K562 (cell line): ENCODE data around the gene ADM2. TPM values are rescaled to one million over a fixed set of nuclear protein-coding genes. Genes with fewer than 3 reads are reported as not detected.

ENCODE experiments used
- ERF ChIP-seq: fragments of 450-650 bp; formaldehyde crosslinking; IDR thresholded peaks from 2 replicates; pipeline ENCODE4 v1.4.0; 2020; ENCODE audit warnings: mild to moderate bottlenecking, mixed read lengths
- FOXA3 ChIP-seq, 2 experiments: fragments of 450-650 bp in 1 of 2; sonication (generic) in 1 of 2; formaldehyde crosslinking; IDR thresholded peaks in 1 of 2; conservative IDR thresholded peaks in 1 of 2; 2 replicates each; pipeline versions ENCODE4 v1.4.0 to v1.8.0; 2020 to 2022; ENCODE audit warnings: mild to moderate bottlenecking in 2 of 2, missing genetic modification reagents in 1 of 2
- MECOM ChIP-seq: fragments of 250-450 bp; sonication (Bioruptor Pico); IDR thresholded peaks from 2 replicates; pipeline ENCODE4 v1.8.0; 2022; ENCODE audit warnings: inconsistent platforms
- PREB ChIP-seq: sonication (generic); formaldehyde crosslinking; IDR thresholded peaks from 2 replicates; pipeline ENCODE4 v1.8.1; 2023; ENCODE audit warnings: mild to moderate bottlenecking, missing genetic modification reagents
- PTBP1 ChIP-seq: fragments of 200-400 bp; formaldehyde crosslinking; IDR thresholded peaks from 2 replicates; pipeline ENCODE4 v1.6.1; 2017; ENCODE audit warnings: low read depth, low read length
- SAP30 ChIP-seq: fragments of 200-600 bp; sonication (generic); IDR thresholded peaks from 2 replicates; pipeline ENCODE4 v1.6.1; 2012; ENCODE audit warnings: borderline replicate concordance, low read depth, mild to moderate bottlenecking, moderate library complexity, low read length, control low read depth, inconsistent platforms; ENCODE audit not compliant: insufficient read depth, poor library complexity, severe bottlenecking
- SNRNP70 ChIP-seq: fragments of 200-400 bp; formaldehyde crosslinking; optimal IDR thresholded peaks from 2 replicates; pipeline ENCODE3; 2017; ENCODE audit warnings: low read depth, low read length
- YY1 ChIP-seq, 3 experiments: IDR thresholded peaks; 2 replicates each; pipeline ENCODE4 v1.6.1; 2011; ENCODE audit warnings: low read length in 2 of 3, mild to moderate bottlenecking in 2 of 3, moderate library complexity in 2 of 3, borderline replicate concordance in 1 of 3, control low read depth in 1 of 3, low read depth in 1 of 3; ENCODE audit not compliant: insufficient read depth in 3 of 3, insufficient replicate concordance in 2 of 3, control insufficient read depth in 1 of 3, insufficient read length in 1 of 3; ENCODE audit errors: extremely low read depth in 1 of 3
- ZBTB9 ChIP-seq: fragments of 450-650 bp; formaldehyde crosslinking; IDR thresholded peaks from 2 replicates; pipeline ENCODE4 v1.4.0; 2020; ENCODE audit warnings: mild to moderate bottlenecking, moderate library complexity
- ZFPM2 ChIP-seq: fragments of 250-450 bp; sonication (Bioruptor Pico); IDR thresholded peaks from 2 replicates; pipeline ENCODE4 v1.5.1; 2022; ENCODE audit warnings: mild to moderate bottlenecking
- ZNF449 ChIP-seq: fragments of 250-450 bp; sonication (Bioruptor Pico); IDR thresholded peaks from 2 replicates; pipeline ENCODE4 v1.8.0; 2022; ENCODE audit warnings: moderate library complexity, mild to moderate bottlenecking, inconsistent platforms
- polyA plus RNA-seq, 8 experiments: library from polyadenylated mRNA; depleted of rRNA in 4 of 8; stranded (reverse) in 5 of 8; unstranded in 3 of 8; fragments of >200 nt; fragmentation: Nextera tagmentation in 2 of 8; fragmentation: Illumina TruSeq in 1 of 8; extraction: Ambion mirVana in 2 of 8; extraction: Trizol in 1 of 8; gene quantifications; 2 replicates each; pipeline versions ENCODE4 v1.2.1 to v1.2.3, GENCODE V29; 2011 to 2014; ENCODE audit warnings: inconsistent platforms in 1 of 8, missing spikeins in 1 of 8
- total RNA-seq, 7 experiments: library from RNA; depleted of rRNA in 6 of 7; stranded (reverse); fragments of >200 nt in 6 of 7; fragmentation: Illumina TruSeq in 2 of 7; extraction: Trizol in 2 of 7; gene quantifications; 2 replicates each; pipeline versions ENCODE4 v1.2.1 to v1.2.3, GENCODE V29; 2011 to 2021; ENCODE audit warnings: low replicate concordance in 1 of 7
- TF ChIP-seq, protein P1 (sequence below): IDR thresholded peaks from 2 replicates; pipeline ENCODE4 v1.6.1; 2014; ENCODE audit warnings: antibody characterized with exemption
- TF ChIP-seq, protein P2 (sequence below): conservative IDR thresholded peaks from 2 replicates; pipeline ENCODE4 v1.6.1; 2011; ENCODE audit warnings: low read depth, mild to moderate bottlenecking, low read length; ENCODE audit not compliant: control insufficient read depth
- TF ChIP-seq, protein P3 (sequence below): sonication (generic); formaldehyde crosslinking; IDR thresholded peaks from 2 replicates; pipeline ENCODE4 v1.8.1; 2023; ENCODE audit warnings: missing genetic modification reagents, mild to moderate bottlenecking, borderline replicate concordance

ADM2 gene
- total and polyA plus RNA-seq, 9 of the 15 experiments (the other 6 are each of a cell fraction or from before 2014, with no cell fraction given): 0.11 to 5.1 (median 0.38) TPM

DNA sequence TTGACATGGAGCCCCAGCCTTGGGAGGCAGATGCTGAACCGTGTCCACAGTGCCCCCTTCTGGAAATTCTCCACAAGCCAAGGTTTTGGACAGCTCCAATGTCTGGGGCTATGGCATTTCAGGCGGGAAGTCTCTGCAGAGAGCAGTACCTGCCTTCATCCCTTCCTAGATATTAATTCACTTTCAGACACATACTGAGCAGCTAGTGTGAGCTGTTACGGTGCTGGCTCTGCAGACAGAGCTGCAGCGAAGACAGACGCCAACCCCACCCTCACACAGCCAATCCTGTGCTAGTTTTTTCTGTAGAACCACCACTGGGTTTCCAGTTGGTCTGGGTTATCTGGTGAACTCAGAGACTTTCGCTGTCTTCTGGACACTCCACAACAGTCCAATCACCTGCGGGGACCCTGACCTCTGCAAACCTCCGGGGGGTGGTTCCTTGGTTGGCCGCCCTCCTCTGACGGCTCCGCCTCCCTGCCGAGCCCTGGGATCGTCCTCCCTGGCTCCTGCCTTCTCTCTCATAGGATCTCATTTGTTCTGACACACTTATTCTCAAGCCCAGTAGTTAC lies 17.1 kb downstream of the ADM2 start (continued):
- TF ChIP-seq ZBTB9 (CRISPR knock-in tag) (no peak), ERF (no peak), SAP30 (no peak), ZFPM2 (no peak), MECOM (CRISPR knock-in tag) (no peak), FOXA3 (CRISPR knock-in tag; conservative IDR thresholded peaks at IDR 0.05 in 1 of 2, IDR thresholded peaks at IDR 0.05 in 1 of 2) (no peak), SNRNP70 (no peak), PTBP1 (no peak), PREB (CRISPR knock-in tag) (no peak), YY1 (IDR thresholded peaks at IDR 0.05; ENCODE audit: borderline replicate concordance in 1 of 3, control insufficient read depth in 1 of 3, extremely low read depth in 1 of 3, insufficient read depth in 3 of 3, insufficient read length in 1 of 3, insufficient replicate concordance in 2 of 3, low read depth in 1 of 3, low read length in 2 of 3) (peak in 1 of 3 experiments; percentile 46), ZNF449 (CRISPR knock-in tag) (no peak)
- TF ChIP-seq, protein P1, sequence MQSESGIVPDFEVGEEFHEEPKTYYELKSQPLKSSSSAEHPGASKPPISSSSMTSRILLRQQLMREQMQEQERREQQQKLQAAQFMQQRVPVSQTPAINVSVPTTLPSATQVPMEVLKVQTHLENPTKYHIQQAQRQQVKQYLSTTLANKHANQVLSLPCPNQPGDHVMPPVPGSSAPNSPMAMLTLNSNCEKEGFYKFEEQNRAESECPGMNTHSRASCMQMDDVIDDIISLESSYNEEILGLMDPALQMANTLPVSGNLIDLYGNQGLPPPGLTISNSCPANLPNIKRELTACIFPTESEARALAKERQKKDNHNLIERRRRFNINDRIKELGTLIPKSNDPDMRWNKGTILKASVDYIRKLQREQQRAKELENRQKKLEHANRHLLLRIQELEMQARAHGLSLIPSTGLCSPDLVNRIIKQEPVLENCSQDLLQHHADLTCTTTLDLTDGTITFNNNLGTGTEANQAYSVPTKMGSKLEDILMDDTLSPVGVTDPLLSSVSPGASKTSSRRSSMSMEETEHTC: no peak
- TF ChIP-seq, protein P2, sequence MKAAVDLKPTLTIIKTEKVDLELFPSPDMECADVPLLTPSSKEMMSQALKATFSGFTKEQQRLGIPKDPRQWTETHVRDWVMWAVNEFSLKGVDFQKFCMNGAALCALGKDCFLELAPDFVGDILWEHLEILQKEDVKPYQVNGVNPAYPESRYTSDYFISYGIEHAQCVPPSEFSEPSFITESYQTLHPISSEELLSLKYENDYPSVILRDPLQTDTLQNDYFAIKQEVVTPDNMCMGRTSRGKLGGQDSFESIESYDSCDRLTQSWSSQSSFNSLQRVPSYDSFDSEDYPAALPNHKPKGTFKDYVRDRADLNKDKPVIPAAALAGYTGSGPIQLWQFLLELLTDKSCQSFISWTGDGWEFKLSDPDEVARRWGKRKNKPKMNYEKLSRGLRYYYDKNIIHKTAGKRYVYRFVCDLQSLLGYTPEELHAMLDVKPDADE: no peak
- TF ChIP-seq, protein P3, sequence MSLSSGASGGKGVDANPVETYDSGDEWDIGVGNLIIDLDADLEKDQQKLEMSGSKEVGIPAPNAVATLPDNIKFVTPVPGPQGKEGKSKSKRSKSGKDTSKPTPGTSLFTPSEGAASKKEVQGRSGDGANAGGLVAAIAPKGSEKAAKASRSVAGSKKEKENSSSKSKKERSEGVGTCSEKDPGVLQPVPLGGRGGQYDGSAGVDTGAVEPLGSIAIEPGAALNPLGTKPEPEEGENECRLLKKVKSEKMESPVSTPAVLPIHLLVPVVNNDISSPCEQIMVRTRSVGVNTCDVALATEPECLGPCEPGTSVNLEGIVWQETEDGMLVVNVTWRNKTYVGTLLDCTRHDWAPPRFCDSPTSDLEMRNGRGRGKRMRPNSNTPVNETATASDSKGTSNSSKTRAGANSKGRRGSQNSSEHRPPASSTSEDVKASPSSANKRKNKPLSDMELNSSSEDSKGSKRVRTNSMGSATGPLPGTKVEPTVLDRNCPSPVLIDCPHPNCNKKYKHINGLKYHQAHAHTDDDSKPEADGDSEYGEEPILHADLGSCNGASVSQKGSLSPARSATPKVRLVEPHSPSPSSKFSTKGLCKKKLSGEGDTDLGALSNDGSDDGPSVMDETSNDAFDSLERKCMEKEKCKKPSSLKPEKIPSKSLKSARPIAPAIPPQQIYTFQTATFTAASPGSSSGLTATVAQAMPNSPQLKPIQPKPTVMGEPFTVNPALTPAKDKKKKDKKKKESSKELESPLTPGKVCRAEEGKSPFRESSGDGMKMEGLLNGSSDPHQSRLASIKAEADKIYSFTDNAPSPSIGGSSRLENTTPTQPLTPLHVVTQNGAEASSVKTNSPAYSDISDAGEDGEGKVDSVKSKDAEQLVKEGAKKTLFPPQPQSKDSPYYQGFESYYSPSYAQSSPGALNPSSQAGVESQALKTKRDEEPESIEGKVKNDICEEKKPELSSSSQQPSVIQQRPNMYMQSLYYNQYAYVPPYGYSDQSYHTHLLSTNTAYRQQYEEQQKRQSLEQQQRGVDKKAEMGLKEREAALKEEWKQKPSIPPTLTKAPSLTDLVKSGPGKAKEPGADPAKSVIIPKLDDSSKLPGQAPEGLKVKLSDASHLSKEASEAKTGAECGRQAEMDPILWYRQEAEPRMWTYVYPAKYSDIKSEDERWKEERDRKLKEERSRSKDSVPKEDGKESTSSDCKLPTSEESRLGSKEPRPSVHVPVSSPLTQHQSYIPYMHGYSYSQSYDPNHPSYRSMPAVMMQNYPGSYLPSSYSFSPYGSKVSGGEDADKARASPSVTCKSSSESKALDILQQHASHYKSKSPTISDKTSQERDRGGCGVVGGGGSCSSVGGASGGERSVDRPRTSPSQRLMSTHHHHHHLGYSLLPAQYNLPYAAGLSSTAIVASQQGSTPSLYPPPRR (CRISPR knock-in tag): no peak
